ENCODE results near the gene POU3F3.

The POU3F3 gene

GRCh38 chr2:104889960-104890684 lies 36.2 kb downstream of the POU3F3 start:
- H4K20me1 ChIP-seq (ENCODE audit: control insufficient read depth, insufficient read depth, low read depth, low read length) = no peaks in the 10 kb centered on the region
- H3K9me2 ChIP-seq (replicated peaks; ENCODE audit: control insufficient read depth, low read length) = no peaks in the 10 kb centered on the region
- H3F3A ChIP-seq (ENCODE audit: control insufficient read depth, insufficient read depth) = no peaks in the 10 kb centered on the region
- H3K27me3 ChIP-seq (ENCODE audit: control insufficient read depth, low read length) = no peaks in the 10 kb centered on the region
- no peaks in the 10 kb centered on the region for H3K9me3 ChIP-seq (ENCODE audit: control insufficient read depth, insufficient read depth, low read length)
- no peak overlapping the region for H3K27ac ChIP-seq (ENCODE audit: low read depth, low read length)
- H3K36me3 ChIP-seq (ENCODE audit: control insufficient read depth, low read length) = no peaks in the 10 kb centered on the region
- no peaks in the 10 kb centered on the region for H3K4me1 ChIP-seq (ENCODE audit: control insufficient read depth, low read length)
- TF ChIP-seq CTCF (IDR thresholded peaks at IDR 0.05; ENCODE audit: low read depth, low read length, poor library complexity, severe bottlenecking) (no peak), EZH2phosphoT487 (IDR thresholded peaks at IDR 0.05; ENCODE audit: borderline replicate concordance, low read length) (no peak)
- H3K79me2 ChIP-seq (ENCODE audit: control insufficient read depth, low read length) = no peaks in the 10 kb centered on the region
- no peak overlapping the region for H3K4me3 ChIP-seq (ENCODE audit: low read length)
- no peak overlapping the region for H3K4me2 ChIP-seq (ENCODE audit: low read length)

DNA sequence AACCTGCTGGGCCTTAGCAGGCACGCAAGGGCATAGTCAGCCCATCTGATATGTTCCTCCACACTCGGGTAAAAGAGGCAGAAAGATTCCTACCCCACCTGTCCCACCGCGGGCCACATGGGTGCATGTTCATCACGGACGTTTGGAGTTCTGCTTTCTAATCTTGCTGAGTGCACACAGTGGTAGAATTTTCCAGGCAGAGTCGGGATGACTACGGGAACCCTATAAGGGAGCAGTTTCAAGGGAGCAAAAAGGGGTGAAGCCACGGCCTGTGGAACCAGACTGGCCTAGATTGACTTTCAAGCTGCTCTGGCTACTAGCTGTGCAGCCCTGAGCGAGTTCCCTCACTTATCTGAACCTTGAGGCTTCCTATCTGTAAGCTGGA lies 36.8 kb downstream of the POU3F3 start:
- Histone ChIP-seq H3K4me3 (ENCODE audit: low read length) (no peak overlapping the region), H3K4me2 (ENCODE audit: low read length) (no peak overlapping the region), H3K27ac (ENCODE audit: low read depth, low read length) (no peak overlapping the region), H3K36me3 (ENCODE audit: control insufficient read depth, low read length) (no peaks in the 10 kb centered on the region), H3K9me3 (ENCODE audit: control insufficient read depth, insufficient read depth, low read length) (no peaks in the 10 kb centered on the region), H4K20me1 (ENCODE audit: control insufficient read depth, insufficient read depth, low read depth, low read length) (no peaks in the 10 kb centered on the region), H3F3A (ENCODE audit: control insufficient read depth, insufficient read depth) (no peaks in the 10 kb centered on the region), H3K9me2 (replicated peaks; ENCODE audit: control insufficient read depth, low read length) (no peaks in the 10 kb centered on the region), H3K4me1 (ENCODE audit: control insufficient read depth, low read length) (no peaks in the 10 kb centered on the region), H3K27me3 (ENCODE audit: control insufficient read depth, low read length) (no peaks in the 10 kb centered on the region), H3K79me2 (ENCODE audit: control insufficient read depth, low read length) (no peaks in the 10 kb centered on the region)
- TF ChIP-seq EZH2phosphoT487 (IDR thresholded peaks at IDR 0.05; ENCODE audit: borderline replicate concordance, low read length) = no peak
- no peak for TF ChIP-seq CTCF (IDR thresholded peaks at IDR 0.05; ENCODE audit: low read depth, low read length, poor library complexity, severe bottlenecking)

DNA sequence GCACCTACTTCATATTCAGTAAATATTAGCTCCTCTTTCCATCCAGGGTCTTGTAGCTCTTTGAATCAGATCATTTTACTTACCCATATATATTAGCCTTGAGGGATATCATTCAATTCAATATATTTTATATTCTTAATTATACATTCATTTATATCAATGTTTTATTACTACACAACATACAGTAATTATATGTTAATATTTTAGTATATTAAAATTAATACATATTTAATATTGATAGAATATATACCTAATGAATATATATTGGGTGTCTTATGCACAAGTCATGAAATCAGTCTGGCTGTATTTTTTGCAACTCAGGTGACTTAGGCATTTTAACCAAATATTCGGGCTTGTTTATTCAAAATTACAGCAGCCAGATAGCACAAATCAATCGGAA lies 37.2 kb downstream of the POU3F3 start:
- Histone ChIP-seq H4K20me1 (ENCODE audit: control insufficient read depth, insufficient read depth, low read depth, low read length) (no peaks in the 10 kb centered on the region), H3K79me2 (ENCODE audit: control insufficient read depth, low read length) (no peaks in the 10 kb centered on the region), H3K27me3 (ENCODE audit: control insufficient read depth, low read length) (no peaks in the 10 kb centered on the region), H3K4me3 (ENCODE audit: low read length) (no peak overlapping the region), H3K9me2 (replicated peaks; ENCODE audit: control insufficient read depth, low read length) (no peaks in the 10 kb centered on the region), H3K27ac (ENCODE audit: low read depth, low read length) (no peak overlapping the region), H3K36me3 (ENCODE audit: control insufficient read depth, low read length) (no peaks in the 10 kb centered on the region), H3K4me1 (ENCODE audit: control insufficient read depth, low read length) (no peaks in the 10 kb centered on the region), H3F3A (ENCODE audit: control insufficient read depth, insufficient read depth) (no peaks in the 10 kb centered on the region), H3K9me3 (ENCODE audit: control insufficient read depth, insufficient read depth, low read length) (no peaks in the 10 kb centered on the region), H3K4me2 (ENCODE audit: low read length) (no peak overlapping the region)
- no peak for TF ChIP-seq CTCF (IDR thresholded peaks at IDR 0.05; ENCODE audit: low read depth, low read length, poor library complexity, severe bottlenecking)
- TF ChIP-seq EZH2phosphoT487 (IDR thresholded peaks at IDR 0.05; ENCODE audit: borderline replicate concordance, low read length) = no peak
